GM12891 (cell line): Measurements from ENCODE around the gene DEF6.

ENCODE experiments used
- PAX5 ChIP-seq: IDR thresholded peaks from 2 replicates; pipeline ENCODE4 v1.6.1; 2011; ENCODE audit warnings: low read length, moderate library complexity, mild to moderate bottlenecking; ENCODE audit not compliant: insufficient read depth, severe bottlenecking
- POLR2A ChIP-seq: IDR thresholded peaks from 2 replicates; pipeline ENCODE4 v1.6.1; 2011; ENCODE audit warnings: low read depth, low read length, control low read depth
- POLR2AphosphoS5 ChIP-seq: IDR thresholded peaks from 2 replicates; pipeline ENCODE4 v1.6.1; 2011; ENCODE audit warnings: low read depth, low read length, control low read depth
- SPI1 ChIP-seq: IDR thresholded peaks from 2 replicates; pipeline ENCODE4 v1.6.1; 2011; ENCODE audit warnings: low read depth, low read length, control low read depth

DNA sequence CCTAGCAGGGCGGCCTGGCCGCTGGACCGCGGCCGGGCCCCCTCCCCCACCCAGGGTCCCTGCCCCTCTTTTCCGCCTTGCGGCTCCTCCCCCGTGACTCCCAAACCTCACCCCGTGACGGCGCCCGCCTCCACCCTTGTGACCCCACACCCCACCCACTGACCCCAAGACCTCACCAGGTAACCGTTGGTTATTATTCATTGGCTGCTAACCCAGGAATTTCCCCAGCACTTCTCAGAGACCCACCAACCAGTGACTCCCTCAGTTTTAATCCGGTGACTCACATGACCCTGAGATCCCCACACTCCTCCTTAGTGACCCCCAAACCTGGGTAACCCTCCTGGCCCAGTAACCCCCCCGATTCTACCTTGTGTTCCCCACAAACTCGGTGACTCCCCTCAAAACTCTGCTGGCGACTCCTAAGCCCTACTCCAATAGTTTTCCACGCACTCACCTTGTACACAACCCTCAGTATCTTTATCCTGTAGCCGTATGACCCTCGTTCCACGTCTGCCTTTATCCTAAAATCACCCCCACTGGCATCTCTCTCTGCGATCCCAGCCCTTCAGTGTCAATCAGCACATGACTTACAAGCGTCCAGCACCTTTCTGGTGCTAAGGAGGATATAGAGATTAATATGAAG is 37.5 kb upstream of the DEF6 start:
- TF ChIP-seq POLR2AphosphoS5 (no peak), POLR2A (no peak; the same call in 1 of the 2 replicates), SPI1 (no peak), PAX5 (no peak)
